NCI-H1048 (cell line): ENCODE results near the gene LRP1-AS.

ENCODE experiments used
- DNase-seq: peaks from one replicate; lab custom pipeline; 2025; lab: John Stamatoyannopoulos, UW

LRP1-AS gene

DNA sequence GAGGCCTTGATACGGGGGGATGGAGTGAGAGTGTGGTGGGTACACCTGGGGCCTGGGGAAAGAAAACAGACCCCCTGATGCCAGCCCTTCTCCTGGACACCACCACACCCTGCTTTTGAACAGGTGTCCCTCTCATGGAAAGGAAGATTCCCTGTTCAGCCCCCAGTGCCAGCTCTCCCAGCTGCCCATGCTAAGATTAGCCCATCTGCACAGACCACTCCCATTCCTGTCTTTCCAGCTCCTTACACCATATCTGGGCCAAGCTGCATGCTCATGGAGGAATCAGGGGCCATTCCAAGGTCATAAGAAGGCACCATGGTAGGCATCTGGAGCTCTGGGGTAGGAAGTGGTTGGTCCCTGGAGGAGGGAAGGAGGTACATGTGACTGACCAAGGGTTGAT, 48.9 kb downstream of the LRP1-AS start:
- no peak for DNase-seq

DNA sequence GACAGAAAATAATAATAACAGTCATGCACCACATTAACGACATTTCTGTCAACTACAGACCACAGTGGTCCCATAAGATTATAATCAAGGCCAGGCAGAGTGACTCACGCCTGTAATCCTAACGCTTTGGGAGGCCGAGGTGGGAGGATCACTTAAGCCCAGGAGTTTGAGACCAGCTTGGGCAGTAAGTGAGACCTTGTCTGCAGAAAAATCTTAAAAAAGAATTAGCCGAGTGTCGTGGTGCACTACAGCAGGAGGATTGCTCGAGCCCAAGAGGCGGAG, 49.9 kb downstream of the LRP1-AS start:
- DNase-seq = no peak

DNA sequence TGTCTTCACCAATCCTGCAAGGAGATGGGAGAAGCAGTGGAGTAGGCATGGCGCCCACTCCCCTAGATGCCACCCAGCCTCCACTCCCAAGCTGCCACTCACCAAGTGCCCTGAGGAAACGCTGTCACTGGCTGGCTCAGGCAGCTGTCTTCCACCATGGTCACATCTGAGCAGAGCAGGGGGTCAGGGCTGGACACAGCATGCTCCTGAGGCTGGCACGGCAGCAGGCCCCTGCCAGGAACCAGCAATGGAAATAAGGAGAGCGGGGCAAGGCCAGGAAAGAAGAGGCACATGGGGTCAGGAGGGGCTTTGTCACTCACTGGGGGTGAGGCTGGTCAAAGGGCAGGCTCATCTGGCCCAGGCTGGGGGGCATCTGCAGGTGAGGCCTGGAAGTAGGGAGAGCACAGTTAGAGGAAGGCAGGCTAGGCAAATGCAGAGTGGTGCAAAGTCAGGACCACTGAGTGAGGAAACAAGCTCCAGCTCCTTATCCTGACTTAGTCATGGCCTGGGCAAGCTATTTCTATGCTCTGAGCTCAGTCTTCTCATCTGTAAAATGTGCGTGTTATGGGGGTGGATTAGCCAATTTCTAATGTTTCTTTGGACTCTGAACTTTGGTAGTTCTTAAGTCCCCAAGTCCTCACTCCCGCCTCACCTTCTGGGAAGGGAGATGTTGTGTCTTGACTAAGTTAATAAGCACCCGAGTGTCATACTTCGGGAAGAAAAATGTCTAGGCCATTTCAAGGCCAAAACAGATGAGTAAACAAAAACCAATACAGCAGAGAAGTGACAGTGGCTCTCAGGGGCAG, 50.5 kb downstream of the LRP1-AS start:
- no peak for DNase-seq

DNA sequence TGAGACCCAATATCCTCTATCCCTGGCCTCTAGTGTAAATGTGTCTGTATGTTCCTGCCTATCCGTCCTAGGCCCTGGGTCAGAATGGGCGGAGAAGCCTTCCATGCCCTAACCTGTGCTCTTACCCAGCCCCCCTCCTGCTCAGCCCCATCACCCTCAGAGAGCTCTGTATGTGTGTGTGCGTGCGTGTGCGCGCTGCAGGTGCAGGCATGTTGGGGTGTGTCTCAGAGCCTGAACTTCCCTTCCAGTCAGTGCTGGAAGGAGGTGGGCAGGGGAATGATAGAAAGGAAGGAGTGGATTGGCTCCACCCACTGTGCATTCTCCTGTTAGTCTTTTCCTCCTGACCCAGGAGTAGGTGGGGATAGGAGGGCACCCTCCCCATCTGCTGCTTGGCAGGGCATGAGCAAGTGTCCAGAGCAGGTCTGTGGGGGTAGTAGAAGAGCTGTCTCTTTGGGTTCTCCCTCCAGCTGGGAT, 51.3 kb downstream of the LRP1-AS start:
- no peak for DNase-seq

DNA sequence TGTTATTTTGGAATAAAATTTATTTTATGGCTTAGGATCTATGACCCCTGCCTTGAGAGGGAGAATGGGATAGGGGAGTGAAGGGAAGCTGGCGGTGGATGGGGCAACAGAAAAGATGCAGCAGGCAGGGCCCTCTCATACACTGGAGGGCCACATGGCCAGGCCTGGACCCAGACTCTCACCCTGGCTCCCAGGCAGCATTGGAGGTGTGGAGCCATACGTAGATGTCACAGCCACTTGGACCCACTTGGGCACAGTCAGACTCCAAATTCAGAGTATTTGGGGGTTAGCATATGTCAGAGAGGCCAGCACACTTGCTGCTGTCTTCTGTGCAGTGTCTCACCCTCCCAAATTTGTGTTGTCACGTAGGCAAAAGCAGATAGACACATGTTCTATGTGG, 52.0 kb downstream of the LRP1-AS start:
- no peak for DNase-seq
